Measurements from ENCODE around the gene KTN1. TPM values are rescaled to one million over a fixed set of nuclear protein-coding genes. Genes with fewer than 3 reads are reported as not detected.

The KTN1 gene
- polyA plus RNA-seq, 1 experiment = 25.6 TPM

GRCh38 chr14:55535516-55536203 is 44.3 kb upstream of the KTN1 start:
- TF ChIP-seq CTCF (IDR thresholded peaks at IDR 0.05; ENCODE audit: insufficient read depth, low read depth, low read length) = no peak
- ChIA-PET POLR2A (no interaction called here), CTCF (interaction anchor here (0.5 to 1.2 kb wide), 2 partner anchors 17 to 397 kb away, joined by 3 read pairs; no protein-coding TSS in a partner anchor)
- Histone ChIP-seq H3K36me3 (ENCODE audit: control insufficient read depth, insufficient read depth, low read length) (no peaks in the 10 kb centered on the region), H3K4me3 (ENCODE audit: low read depth, low read length) (no peak overlapping the region), H3K27me3 (ENCODE audit: control insufficient read depth, insufficient read depth, low read length) (no peaks in the 10 kb centered on the region)
- DNase-seq (ENCODE audit: low read depth) = no peak

- ChIA-PET POLR2A (no interaction called here), CTCF (no interaction called here)
Measured at GRCh38 chr14:55536204-55536708, 43.8 kb upstream of the KTN1 start.

GRCh38 chr14:55537782-55538181 is 42.2 kb upstream of the KTN1 start:
- ChIA-PET CTCF (no interaction called here), POLR2A (no interaction called here)
- Histone ChIP-seq H3K36me3 (ENCODE audit: control insufficient read depth, insufficient read depth, low read length) (no peaks in the 10 kb centered on the region), H3K4me3 (ENCODE audit: low read depth, low read length) (no peak overlapping the region), H3K27me3 (ENCODE audit: control insufficient read depth, insufficient read depth, low read length) (no peaks in the 10 kb centered on the region)
- DNase-seq (ENCODE audit: low read depth) = no peak
- TF ChIP-seq CTCF (IDR thresholded peaks at IDR 0.05; ENCODE audit: insufficient read depth, low read depth, low read length) = no peak

More at GRCh38 chr14:55536204-55536708, 43.8 kb upstream of the KTN1 start:
- H3K36me3 ChIP-seq (ENCODE audit: control insufficient read depth, insufficient read depth, low read length) = no peaks in the 10 kb centered on the region
- TF ChIP-seq CTCF (IDR thresholded peaks at IDR 0.05; ENCODE audit: insufficient read depth, low read depth, low read length) = no peak
- no peak for DNase-seq (ENCODE audit: low read depth)
- H3K27me3 ChIP-seq (ENCODE audit: control insufficient read depth, insufficient read depth, low read length) = no peaks in the 10 kb centered on the region
- H3K4me3 ChIP-seq (ENCODE audit: low read depth, low read length) = no peak overlapping the region

- no peak for DNase-seq (ENCODE audit: low read depth)
- Histone ChIP-seq H3K36me3 (ENCODE audit: control insufficient read depth, insufficient read depth, low read length) (no peaks in the 10 kb centered on the region), H3K4me3 (ENCODE audit: low read depth, low read length) (no peak overlapping the region), H3K27me3 (ENCODE audit: control insufficient read depth, insufficient read depth, low read length) (no peaks in the 10 kb centered on the region)
- CTCF ChIA-PET = no interaction called here
- TF ChIP-seq CTCF (IDR thresholded peaks at IDR 0.05; ENCODE audit: insufficient read depth, low read depth, low read length) = no peak
- POLR2A ChIA-PET = no interaction called here
Measured at GRCh38 chr14:55539975-55540374, 40.0 kb upstream of the KTN1 start.

GRCh38 chr14:55540847-55541773 is 38.9 kb upstream of the KTN1 start:
- no peaks in the 10 kb centered on the region for H3K27me3 ChIP-seq (ENCODE audit: control insufficient read depth, insufficient read depth, low read length)
- TF ChIP-seq CTCF (IDR thresholded peaks at IDR 0.05; ENCODE audit: insufficient read depth, low read depth, low read length) = no peak
- CTCF ChIA-PET = no interaction called here
- no peak overlapping the region for H3K4me3 ChIP-seq (ENCODE audit: low read depth, low read length)
- no peaks in the 10 kb centered on the region for H3K36me3 ChIP-seq (ENCODE audit: control insufficient read depth, insufficient read depth, low read length)
- no peak for DNase-seq (ENCODE audit: low read depth)
- POLR2A ChIA-PET = no interaction called here
